HCT116 (cell line): ENCODE measurements around the gene WWOX. TPM values are rescaled to one million over a fixed set of nuclear protein-coding genes. Genes with fewer than 3 reads are reported as not detected.

Experiments
- ATAC-seq: fragments of 200-7000 bp; cut with Tn5 transposase; 2 replicates; pipeline ENCODE4 v1.9.1; 2020; ENCODE audit warnings: mild to moderate bottlenecking, moderate library complexity
- BruUV-seq: library from RNA; stranded (reverse); fragments of 400-500 nt; replicated peaks from 2 replicates; lab custom pipeline; 2021; lab: Mats Ljungman, UMichigan
- CTCF ChIA-PET: fragments of 300-600 bp; sonication (Branson Sonifier 250); formaldehyde crosslinking; loops from one replicate; lab custom pipeline; 2021; ENCODE audit warnings: antibody characterized with exemption; lab: Charles Lee
- POLR2A ChIA-PET: fragments of 300-600, 350-600 bp; sonication (Branson Sonifier 250); formaldehyde crosslinking; loops from one replicate; lab custom pipeline; 2021; ENCODE audit warnings: antibody characterized with exemption; lab: Charles Lee
- RAD21 ChIA-PET, 2 experiments: fragments of 300-600 bp; sonication (Branson Sonifier 250); formaldehyde crosslinking; loops; one replicate each; lab custom pipeline; 2023; ENCODE audit warnings: low total read pairs in 2 of 2; ENCODE audit not compliant: uncharacterized antibody in 2 of 2, unreplicated experiment in 2 of 2, low non-redundant PET in 1 of 2; lab: Charles Lee
- DNase-seq: peaks from one replicate; pipeline ENCODE4 v3.0.0-alpha.2; 2010; ENCODE audit warnings: low read depth, low spot score
- H2AFZ ChIP-seq: fragments of 200-600 bp; shearing (Covaris generic), sonication (generic); 2 replicates; pipeline ENCODE4 v1.6.1; 2017; ENCODE audit warnings: low read depth, mixed run types, mixed read lengths, antibody characterized with exemption, low read length; ENCODE audit not compliant: poor library complexity, severe bottlenecking
- H3K27ac ChIP-seq: 2 replicates; pipeline ENCODE4 v1.5.1; 2012; ENCODE audit warnings: low read depth, low read length
- H3K27me3 ChIP-seq: fragments of 200-600 bp; sonication (generic); 2 replicates; pipeline ENCODE4 v1.6.1; 2016; ENCODE audit warnings: mixed run types, low read length, mixed read lengths; ENCODE audit not compliant: insufficient read depth
- H3K36me3 ChIP-seq, 2 experiments: fragments of 200-500 bp in 1 of 2; fragments of 200-600 bp in 1 of 2; sonication (Bioruptor generic) in 1 of 2; sonication (generic) in 1 of 2; 2 replicates each; pipeline versions ENCODE4 v1.5.1 to v1.6.1; 2014 to 2016; ENCODE audit warnings: low read length in 2 of 2, inconsistent platforms in 1 of 2, mixed read lengths in 1 of 2, mixed run types in 1 of 2; ENCODE audit not compliant: insufficient read depth in 2 of 2, control insufficient read depth in 1 of 2
- H3K4me1 ChIP-seq, 2 experiments: fragments of 200-600 bp in 1 of 2; sonication (generic) in 1 of 2; 2 replicates each; pipeline versions ENCODE4 v1.5.1 to v1.6.1; 2012 to 2017; ENCODE audit warnings: low read length in 2 of 2, inconsistent platforms in 1 of 2, mild to moderate bottlenecking in 1 of 2, mixed read lengths in 1 of 2, mixed run types in 1 of 2, moderate library complexity in 1 of 2; ENCODE audit not compliant: insufficient read depth in 2 of 2, control insufficient read depth in 1 of 2
- H3K4me2 ChIP-seq: fragments of 200-600 bp; sonication (generic); 2 replicates; pipeline ENCODE4 v1.6.1; 2017; ENCODE audit warnings: mixed run types, low read length, mixed read lengths
- H3K4me3 ChIP-seq, 2 experiments: fragments of 200-600 bp in 1 of 2; sonication (generic) in 1 of 2; replicated peaks in 1 of 2; 2 replicates each; pipeline ENCODE4 v1.5.1; 2011 to 2016; ENCODE audit warnings: low read length in 2 of 2, control low read depth in 1 of 2, low read depth in 1 of 2, mild to moderate bottlenecking in 1 of 2, mixed read lengths in 1 of 2, mixed run types in 1 of 2
- H3K79me2 ChIP-seq: fragments of 200-600 bp; sonication (generic); 2 replicates; pipeline ENCODE4 v1.6.1; 2017; ENCODE audit warnings: mild to moderate bottlenecking, mixed run types, low read length, moderate library complexity, mixed read lengths; ENCODE audit not compliant: insufficient read depth
- H3K9ac ChIP-seq: fragments of 200-600 bp; sonication (generic); 2 replicates; pipeline ENCODE4 v1.6.1; 2016; ENCODE audit warnings: low read length, mixed read lengths
- H3K9me2 ChIP-seq: fragments of 200-600 bp; sonication (generic), shearing (Covaris generic); 2 replicates; pipeline ENCODE4 v1.6.1; 2017; ENCODE audit warnings: mixed run types, mild to moderate bottlenecking, moderate library complexity; ENCODE audit not compliant: insufficient read depth
- H3K9me3 ChIP-seq, 2 experiments: fragments of 200-500 bp in 1 of 2; fragments of 200-600 bp in 1 of 2; sonication (Bioruptor generic) in 1 of 2; sonication (generic) in 1 of 2; 2 replicates each; pipeline ENCODE4 v1.6.1; 2014 to 2017; ENCODE audit warnings: low read length in 2 of 2, mixed read lengths in 2 of 2, inconsistent platforms in 1 of 2, low read depth in 1 of 2, mild to moderate bottlenecking in 1 of 2, mixed run types in 1 of 2, moderate library complexity in 1 of 2; ENCODE audit not compliant: control insufficient read depth in 1 of 2, insufficient read depth in 1 of 2
- H4K20me1 ChIP-seq: fragments of 200-600 bp; sonication (generic), shearing (Covaris generic); 2 replicates; pipeline ENCODE4 v1.6.1; 2017; ENCODE audit warnings: mixed run types, mild to moderate bottlenecking, moderate library complexity; ENCODE audit not compliant: insufficient read depth
- CBX3 ChIP-seq: IDR thresholded peaks from 2 replicates; pipeline ENCODE4 v1.6.1; 2012; ENCODE audit warnings: low read depth
- CEBPB ChIP-seq: IDR thresholded peaks from 2 replicates; pipeline ENCODE4 v1.6.1; 2012; ENCODE audit warnings: low read depth
- EGR1 ChIP-seq: IDR thresholded peaks from 2 replicates; pipeline ENCODE4 v1.6.1; 2012; ENCODE audit warnings: low read depth
- ELF1 ChIP-seq: IDR thresholded peaks from 2 replicates; pipeline ENCODE4 v1.6.1; 2012; ENCODE audit warnings: low read depth, borderline replicate concordance
- EZH2phosphoT487 ChIP-seq: fragments of 200-600 bp; IDR thresholded peaks from 2 replicates; pipeline ENCODE4 v1.6.1; 2018; ENCODE audit warnings: antibody characterized with exemption, borderline replicate concordance
- FOSL1 ChIP-seq: IDR thresholded peaks from 2 replicates; pipeline ENCODE4 v1.6.1; 2012; ENCODE audit warnings: low read depth
- JUND ChIP-seq: IDR thresholded peaks from 2 replicates; pipeline ENCODE4 v1.6.1; 2012
- POLR2AphosphoS5 ChIP-seq: IDR thresholded peaks from 2 replicates; pipeline ENCODE4 v1.6.1; 2011; ENCODE audit warnings: mild to moderate bottlenecking, low read depth, low read length, moderate library complexity
- RAD21 ChIP-seq: IDR thresholded peaks from 2 replicates; pipeline ENCODE4 v1.6.1; 2012; ENCODE audit warnings: low read depth, mild to moderate bottlenecking
- SIN3A ChIP-seq: IDR thresholded peaks from 2 replicates; pipeline ENCODE4 v1.6.1; 2012; ENCODE audit warnings: low read depth
- SP1 ChIP-seq: IDR thresholded peaks from 2 replicates; pipeline ENCODE4 v1.6.1; 2012; ENCODE audit warnings: low read depth
- SRF ChIP-seq: IDR thresholded peaks from 2 replicates; pipeline ENCODE4 v1.6.1; 2012; ENCODE audit warnings: low read depth
- TCF7L2 ChIP-seq: IDR thresholded peaks from 2 replicates; pipeline ENCODE4 v1.7.0; 2011; ENCODE audit warnings: borderline replicate concordance, inconsistent platforms; ENCODE audit not compliant: insufficient read depth, insufficient read length; ENCODE audit errors: extremely low read depth
- YY1 ChIP-seq: IDR thresholded peaks from 2 replicates; pipeline ENCODE4 v1.6.1; 2011; ENCODE audit warnings: low read length, low read depth, moderate library complexity, mild to moderate bottlenecking; ENCODE audit not compliant: insufficient replicate concordance; ENCODE audit errors: extremely low read depth
- ZFX ChIP-seq: fragments of 450-650 bp; IDR thresholded peaks from 2 replicates; pipeline ENCODE4 v1.6.1; 2017
- ZNF274 ChIP-seq: fragments of 200-500 bp; sonication (Bioruptor generic); IDR thresholded peaks from 2 replicates; pipeline ENCODE4 v1.6.1; 2014; ENCODE audit warnings: mild to moderate bottlenecking, low read depth, low read length, inconsistent platforms
- intact Hi-C: fragments of 100-400 bp; cut with micrococcal nuclease; formaldehyde crosslinking; loops from 2 replicates; pipeline ENCODE4 v1.10.0; 2022
- total RNA-seq: library from RNA; stranded (reverse); gene quantifications from one replicate; pipeline ENCODE4 v1.2.1, GENCODE V29; 2021; ENCODE audit not compliant: unreplicated experiment
- TF ChIP-seq, protein P1 (sequence below): IDR thresholded peaks from 2 replicates; pipeline ENCODE4 v1.6.1; 2011; ENCODE audit warnings: mild to moderate bottlenecking, low read length, moderate library complexity; ENCODE audit not compliant: insufficient replicate concordance; ENCODE audit errors: extremely low read depth
- TF ChIP-seq, protein P2 (sequence below): IDR thresholded peaks from 2 replicates; pipeline ENCODE4 v1.6.1; 2012
- TF ChIP-seq, protein P3 (sequence below), 3 experiments: fragments of 200-600 bp in 1 of 3; sonication (generic) in 1 of 3; IDR thresholded peaks in 2 of 3; conservative IDR thresholded peaks in 1 of 3; 2 replicates each; pipeline ENCODE4 v1.5.1; 2012 to 2017; ENCODE audit warnings: low read depth in 2 of 3, low read length in 2 of 3, antibody characterized with exemption in 1 of 3, borderline replicate concordance in 1 of 3, control low read depth in 1 of 3, mild to moderate bottlenecking in 1 of 3, mixed read lengths in 1 of 3, mixed run types in 1 of 3, moderate library complexity in 1 of 3; ENCODE audit not compliant: insufficient read depth in 1 of 3
- TF ChIP-seq, protein P4 (sequence below): IDR thresholded peaks from 2 replicates; pipeline ENCODE4 v1.6.1; 2012; ENCODE audit warnings: low read depth

WWOX gene
- total RNA-seq, 1 experiment from 2014 or later, result 13.7 TPM

DNA sequence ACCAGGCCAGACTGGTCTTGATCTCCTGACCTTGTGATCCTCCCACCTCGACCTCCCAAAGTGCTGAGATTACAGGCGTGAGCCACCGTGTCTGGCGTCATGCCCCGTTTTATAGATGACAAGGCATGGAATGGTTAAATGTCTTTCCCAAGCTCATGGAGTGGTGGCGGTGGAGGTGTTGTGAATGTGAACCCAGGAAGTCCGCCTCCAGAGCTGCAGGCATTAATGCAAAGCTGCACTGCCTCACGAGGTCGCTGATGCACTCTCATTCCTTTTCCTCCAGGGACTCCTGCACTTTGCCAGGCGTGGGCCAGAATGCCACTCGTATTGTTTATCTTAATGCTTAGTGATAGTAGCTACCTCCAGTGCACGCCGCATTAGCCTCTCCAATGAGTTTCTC is 149.6 kb downstream of the WWOX start:
- no peak overlapping the region for H3K4me3 ChIP-seq
- RAD21 ChIA-PET, result no interaction called here
- no peak overlapping the region for H3K27ac ChIP-seq
- POLR2A ChIA-PET, result no interaction called here
- H4K20me1 ChIP-seq, result no peaks in the 10 kb centered on the region
- ATAC-seq (no peak), DNase-seq (no peak)
- CTCF ChIA-PET, result no interaction called here
- intact Hi-C loops, result no loop called here
- no peak overlapping the region for H3K4me2 ChIP-seq
- H3K79me2 ChIP-seq, result no peaks in the 10 kb centered on the region
- TF ChIP-seq CEBPB (no peak), SP1 (no peak), EGR1 (no peak), ZFX (no peak), YY1 (no peak), SIN3A (no peak), POLR2AphosphoS5 (no peak), SRF (no peak), RAD21 (no peak), EZH2phosphoT487 (no peak), TCF7L2 (no peak), JUND (no peak), CBX3 (no peak), ZNF274 (no peak), FOSL1 (no peak), ELF1 (no peak)
- TF ChIP-seq, protein P1, sequence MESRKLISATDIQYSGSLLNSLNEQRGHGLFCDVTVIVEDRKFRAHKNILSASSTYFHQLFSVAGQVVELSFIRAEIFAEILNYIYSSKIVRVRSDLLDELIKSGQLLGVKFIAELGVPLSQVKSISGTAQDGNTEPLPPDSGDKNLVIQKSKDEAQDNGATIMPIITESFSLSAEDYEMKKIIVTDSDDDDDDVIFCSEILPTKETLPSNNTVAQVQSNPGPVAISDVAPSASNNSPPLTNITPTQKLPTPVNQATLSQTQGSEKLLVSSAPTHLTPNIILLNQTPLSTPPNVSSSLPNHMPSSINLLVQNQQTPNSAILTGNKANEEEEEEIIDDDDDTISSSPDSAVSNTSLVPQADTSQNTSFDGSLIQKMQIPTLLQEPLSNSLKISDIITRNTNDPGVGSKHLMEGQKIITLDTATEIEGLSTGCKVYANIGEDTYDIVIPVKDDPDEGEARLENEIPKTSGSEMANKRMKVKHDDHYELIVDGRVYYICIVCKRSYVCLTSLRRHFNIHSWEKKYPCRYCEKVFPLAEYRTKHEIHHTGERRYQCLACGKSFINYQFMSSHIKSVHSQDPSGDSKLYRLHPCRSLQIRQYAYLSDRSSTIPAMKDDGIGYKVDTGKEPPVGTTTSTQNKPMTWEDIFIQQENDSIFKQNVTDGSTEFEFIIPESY, result no peak
- TF ChIP-seq, protein P2, sequence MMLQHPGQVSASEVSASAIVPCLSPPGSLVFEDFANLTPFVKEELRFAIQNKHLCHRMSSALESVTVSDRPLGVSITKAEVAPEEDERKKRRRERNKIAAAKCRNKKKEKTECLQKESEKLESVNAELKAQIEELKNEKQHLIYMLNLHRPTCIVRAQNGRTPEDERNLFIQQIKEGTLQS, result no peak
- TF ChIP-seq, protein P3, sequence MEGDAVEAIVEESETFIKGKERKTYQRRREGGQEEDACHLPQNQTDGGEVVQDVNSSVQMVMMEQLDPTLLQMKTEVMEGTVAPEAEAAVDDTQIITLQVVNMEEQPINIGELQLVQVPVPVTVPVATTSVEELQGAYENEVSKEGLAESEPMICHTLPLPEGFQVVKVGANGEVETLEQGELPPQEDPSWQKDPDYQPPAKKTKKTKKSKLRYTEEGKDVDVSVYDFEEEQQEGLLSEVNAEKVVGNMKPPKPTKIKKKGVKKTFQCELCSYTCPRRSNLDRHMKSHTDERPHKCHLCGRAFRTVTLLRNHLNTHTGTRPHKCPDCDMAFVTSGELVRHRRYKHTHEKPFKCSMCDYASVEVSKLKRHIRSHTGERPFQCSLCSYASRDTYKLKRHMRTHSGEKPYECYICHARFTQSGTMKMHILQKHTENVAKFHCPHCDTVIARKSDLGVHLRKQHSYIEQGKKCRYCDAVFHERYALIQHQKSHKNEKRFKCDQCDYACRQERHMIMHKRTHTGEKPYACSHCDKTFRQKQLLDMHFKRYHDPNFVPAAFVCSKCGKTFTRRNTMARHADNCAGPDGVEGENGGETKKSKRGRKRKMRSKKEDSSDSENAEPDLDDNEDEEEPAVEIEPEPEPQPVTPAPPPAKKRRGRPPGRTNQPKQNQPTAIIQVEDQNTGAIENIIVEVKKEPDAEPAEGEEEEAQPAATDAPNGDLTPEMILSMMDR (IDR thresholded peaks at IDR 0.05 in 2 of 3, conservative IDR thresholded peaks at IDR 0.05 in 1 of 3; ENCODE audit: borderline replicate concordance in 1 of 3, insufficient read depth in 1 of 3, low read depth in 2 of 3, low read length in 2 of 3), result no peak
- TF ChIP-seq, protein P4, sequence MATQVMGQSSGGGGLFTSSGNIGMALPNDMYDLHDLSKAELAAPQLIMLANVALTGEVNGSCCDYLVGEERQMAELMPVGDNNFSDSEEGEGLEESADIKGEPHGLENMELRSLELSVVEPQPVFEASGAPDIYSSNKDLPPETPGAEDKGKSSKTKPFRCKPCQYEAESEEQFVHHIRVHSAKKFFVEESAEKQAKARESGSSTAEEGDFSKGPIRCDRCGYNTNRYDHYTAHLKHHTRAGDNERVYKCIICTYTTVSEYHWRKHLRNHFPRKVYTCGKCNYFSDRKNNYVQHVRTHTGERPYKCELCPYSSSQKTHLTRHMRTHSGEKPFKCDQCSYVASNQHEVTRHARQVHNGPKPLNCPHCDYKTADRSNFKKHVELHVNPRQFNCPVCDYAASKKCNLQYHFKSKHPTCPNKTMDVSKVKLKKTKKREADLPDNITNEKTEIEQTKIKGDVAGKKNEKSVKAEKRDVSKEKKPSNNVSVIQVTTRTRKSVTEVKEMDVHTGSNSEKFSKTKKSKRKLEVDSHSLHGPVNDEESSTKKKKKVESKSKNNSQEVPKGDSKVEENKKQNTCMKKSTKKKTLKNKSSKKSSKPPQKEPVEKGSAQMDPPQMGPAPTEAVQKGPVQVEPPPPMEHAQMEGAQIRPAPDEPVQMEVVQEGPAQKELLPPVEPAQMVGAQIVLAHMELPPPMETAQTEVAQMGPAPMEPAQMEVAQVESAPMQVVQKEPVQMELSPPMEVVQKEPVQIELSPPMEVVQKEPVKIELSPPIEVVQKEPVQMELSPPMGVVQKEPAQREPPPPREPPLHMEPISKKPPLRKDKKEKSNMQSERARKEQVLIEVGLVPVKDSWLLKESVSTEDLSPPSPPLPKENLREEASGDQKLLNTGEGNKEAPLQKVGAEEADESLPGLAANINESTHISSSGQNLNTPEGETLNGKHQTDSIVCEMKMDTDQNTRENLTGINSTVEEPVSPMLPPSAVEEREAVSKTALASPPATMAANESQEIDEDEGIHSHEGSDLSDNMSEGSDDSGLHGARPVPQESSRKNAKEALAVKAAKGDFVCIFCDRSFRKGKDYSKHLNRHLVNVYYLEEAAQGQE, result no peak
- BruUV-seq, result no TSS peak
- no peak overlapping the region for H3K9ac ChIP-seq
- no peak overlapping the region for H2AFZ ChIP-seq
- no peaks in the 10 kb centered on the region for H3K27me3 ChIP-seq
- no peaks in the 10 kb centered on the region for H3K9me2 ChIP-seq
- no peaks in the 10 kb centered on the region for H3K4me1 ChIP-seq
- no peaks in the 10 kb centered on the region for H3K36me3 ChIP-seq
- H3K9me3 ChIP-seq, result no peaks in the 10 kb centered on the region
